Smooth muscle cell (in vitro differentiated cells): ENCODE results near the gene URAD. TPM values are rescaled to one million over a fixed set of nuclear protein-coding genes. Genes with fewer than 3 reads are reported as not detected.

Experiments used
- DNase-seq: peaks from one replicate; lab custom pipeline; 2025; ENCODE audit not compliant: unreplicated experiment; lab: John Stamatoyannopoulos, UW
- H2AFZ ChIP-seq: fragments of 200-600 bp; sonication (generic); 2 replicates; pipeline ENCODE4 v1.6.0; 2016; ENCODE audit warnings: antibody characterized with exemption, low read depth, mild to moderate bottlenecking
- H3F3A ChIP-seq: fragments of 200-600 bp; sonication (generic); 2 replicates; pipeline ENCODE4 v1.6.0; 2017; ENCODE audit warnings: antibody characterized with exemption, low read depth
- H3K27ac ChIP-seq: fragments of 200-600 bp; sonication (generic); 2 replicates; pipeline ENCODE4 v1.5.1; 2016; ENCODE audit warnings: low read depth, mild to moderate bottlenecking
- H3K27me3 ChIP-seq: fragments of 200-600 bp; sonication (generic); 2 replicates; pipeline ENCODE4 v1.6.1; 2016; ENCODE audit warnings: low read depth, mild to moderate bottlenecking
- H3K36me3 ChIP-seq: fragments of 200-600 bp; sonication (generic); 2 replicates; pipeline ENCODE4 v1.5.1; 2016; ENCODE audit warnings: low read depth
- H3K4me1 ChIP-seq: fragments of 200-600 bp; sonication (generic); 2 replicates; pipeline ENCODE4 v1.5.1; 2016; ENCODE audit warnings: low read depth
- H3K4me2 ChIP-seq: fragments of 200-600 bp; sonication (generic); 2 replicates; pipeline ENCODE4 v1.6.0; 2016; ENCODE audit warnings: mild to moderate bottlenecking
- H3K4me3 ChIP-seq: fragments of 200-600 bp; sonication (generic); 2 replicates; pipeline ENCODE4 v1.5.1; 2016; ENCODE audit warnings: mild to moderate bottlenecking
- H3K79me2 ChIP-seq: fragments of 200-600 bp; sonication (generic); 2 replicates; pipeline ENCODE4 v1.6.0; 2016; ENCODE audit warnings: low read depth, mild to moderate bottlenecking
- H3K9ac ChIP-seq: fragments of 200-600 bp; sonication (generic); 2 replicates; pipeline ENCODE4 v1.6.0; 2016; ENCODE audit warnings: low read depth
- H3K9me3 ChIP-seq: fragments of 200-600 bp; sonication (generic); replicated peaks from 2 replicates; pipeline ENCODE4 v1.5.1; 2016; ENCODE audit warnings: low read depth
- H4K20me1 ChIP-seq: fragments of 200-600 bp; sonication (generic); 2 replicates; pipeline ENCODE4 v1.6.0; 2016; ENCODE audit warnings: low read depth
- WGBS: methylation state at CpG from one replicate; pipeline ENCODE4 v1.1.7; 2016; ENCODE audit warnings: low lambda C conversion rate; 5-methylcytosine and 5-hydroxymethylcytosine counted together
- polyA plus RNA-seq: library from polyadenylated mRNA; unstranded; fragments of >200 nt; fragmentation: Nextera tagmentation; extraction: Ambion mirVana; gene quantifications from 2 replicates; pipeline ENCODE4 v1.2.1, GENCODE V29; 2016
- total RNA-seq: library from RNA; depleted of rRNA; stranded (reverse); fragments of >200 nt; gene quantifications from 2 replicates; pipeline ENCODE4 v1.2.3, GENCODE V29; 2014
- TF ChIP-seq, protein P1 (sequence below): fragments of 200-600 bp; sonication (generic); IDR thresholded peaks from 2 replicates; pipeline ENCODE4 v1.5.1; 2017; ENCODE audit warnings: borderline replicate concordance, mild to moderate bottlenecking, antibody characterized with exemption; ENCODE audit not compliant: insufficient read depth, poor library complexity, severe bottlenecking

URAD gene
- total and polyA plus RNA-seq, 2 experiments from 2014 or later: not detected

DNA sequence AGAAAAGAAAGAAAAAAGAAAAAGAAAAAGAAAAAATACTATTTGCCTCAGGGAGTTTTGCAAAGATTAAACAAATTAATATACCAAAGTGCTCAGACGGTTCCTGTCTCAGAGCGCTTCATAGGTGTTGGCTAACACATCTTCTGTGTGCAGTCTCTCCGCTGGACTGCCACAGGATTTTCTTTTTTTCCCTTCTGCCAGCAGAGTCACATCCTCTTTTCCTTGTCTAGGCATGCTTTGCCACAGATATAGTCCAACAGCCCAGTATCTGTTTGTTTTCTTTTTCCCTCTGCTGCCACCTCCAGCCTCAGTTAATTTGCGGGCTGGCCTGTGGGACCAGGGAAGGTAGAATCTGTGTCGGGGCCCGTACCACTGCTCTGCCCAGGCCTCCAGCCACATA lies 3.4 kb upstream of the URAD start:
- Histone ChIP-seq H3K79me2 (no peaks in the 10 kb centered on the region), H3K36me3 (no peaks in the 10 kb centered on the region), H3K4me2 (no peak overlapping the region), H3K27me3 (peaks cover 26% of the 10 kb centered on the region), H3K27ac (no peak overlapping the region), H3K9me3 (no peaks in the 10 kb centered on the region), H2AFZ (no peak overlapping the region), H3F3A (no peaks in the 10 kb centered on the region), H4K20me1 (no peaks in the 10 kb centered on the region), H3K4me3 (no peak overlapping the region), H3K4me1 (no peaks in the 10 kb centered on the region), H3K9ac (no peak overlapping the region)
- DNase-seq: no peak
- TF ChIP-seq, protein P1, sequence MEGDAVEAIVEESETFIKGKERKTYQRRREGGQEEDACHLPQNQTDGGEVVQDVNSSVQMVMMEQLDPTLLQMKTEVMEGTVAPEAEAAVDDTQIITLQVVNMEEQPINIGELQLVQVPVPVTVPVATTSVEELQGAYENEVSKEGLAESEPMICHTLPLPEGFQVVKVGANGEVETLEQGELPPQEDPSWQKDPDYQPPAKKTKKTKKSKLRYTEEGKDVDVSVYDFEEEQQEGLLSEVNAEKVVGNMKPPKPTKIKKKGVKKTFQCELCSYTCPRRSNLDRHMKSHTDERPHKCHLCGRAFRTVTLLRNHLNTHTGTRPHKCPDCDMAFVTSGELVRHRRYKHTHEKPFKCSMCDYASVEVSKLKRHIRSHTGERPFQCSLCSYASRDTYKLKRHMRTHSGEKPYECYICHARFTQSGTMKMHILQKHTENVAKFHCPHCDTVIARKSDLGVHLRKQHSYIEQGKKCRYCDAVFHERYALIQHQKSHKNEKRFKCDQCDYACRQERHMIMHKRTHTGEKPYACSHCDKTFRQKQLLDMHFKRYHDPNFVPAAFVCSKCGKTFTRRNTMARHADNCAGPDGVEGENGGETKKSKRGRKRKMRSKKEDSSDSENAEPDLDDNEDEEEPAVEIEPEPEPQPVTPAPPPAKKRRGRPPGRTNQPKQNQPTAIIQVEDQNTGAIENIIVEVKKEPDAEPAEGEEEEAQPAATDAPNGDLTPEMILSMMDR: no peak
- whole genome bisulfite sequencing: 86% methylated on average over 6 of the region's 6 CpGs

DNA sequence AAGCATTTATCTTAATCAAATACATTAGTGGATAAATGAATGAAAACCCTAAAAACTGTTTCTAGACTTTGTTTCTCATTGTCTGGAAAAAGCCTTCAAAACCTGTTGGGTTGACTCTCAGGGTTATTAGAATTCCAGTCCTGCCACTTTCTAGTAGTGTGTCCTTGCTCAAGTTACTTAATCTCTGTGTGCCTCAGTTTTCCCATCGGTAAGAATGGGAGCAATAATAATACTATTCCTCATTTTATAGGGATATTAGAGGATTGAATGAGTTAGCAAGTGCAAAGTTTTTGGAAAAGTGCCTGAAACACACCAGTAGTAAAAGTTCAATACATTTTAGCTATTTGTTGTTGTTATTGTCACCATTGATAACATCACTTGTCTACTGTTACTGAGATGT lies 2.9 kb downstream of the URAD start:
- Histone ChIP-seq H3F3A (no peaks in the 10 kb centered on the region), H3K9me3 (no peaks in the 10 kb centered on the region), H4K20me1 (no peaks in the 10 kb centered on the region), H2AFZ (no peak overlapping the region), H3K27me3 (peaks cover 70% of the 10 kb centered on the region), H3K27ac (no peak overlapping the region), H3K4me1 (no peaks in the 10 kb centered on the region), H3K79me2 (no peaks in the 10 kb centered on the region), H3K4me2 (no peak overlapping the region), H3K4me3 (no peak overlapping the region), H3K9ac (no peak overlapping the region), H3K36me3 (no peaks in the 10 kb centered on the region)
- no peak for DNase-seq
- TF ChIP-seq, protein P1: no peak
- WGBS: 77% methylated on average over 1 of the region's 1 CpG

GRCh38 chr13:27982361-27982760 lies 6.1 kb downstream of the URAD start:
- Histone ChIP-seq H3K9ac (no peak overlapping the region), H3K4me2 (no peak overlapping the region)
- WGBS: 74% methylated on average over 2 of the region's 2 CpGs

More at GRCh38 chr13:27982361-27982760, 6.1 kb downstream of the URAD start:
- Histone ChIP-seq H4K20me1 (no peaks in the 10 kb centered on the region), H3F3A (no peaks in the 10 kb centered on the region), H2AFZ (no peak overlapping the region), H3K36me3 (no peaks in the 10 kb centered on the region), H3K4me3 (no peak overlapping the region), H3K9me3 (no peaks in the 10 kb centered on the region), H3K27me3 (peaks cover 86% of the 10 kb centered on the region), H3K27ac (no peak overlapping the region), H3K79me2 (no peaks in the 10 kb centered on the region), H3K4me1 (no peaks in the 10 kb centered on the region)
- DNase-seq: no peak
- TF ChIP-seq, protein P1: no peak
